Measurements from ENCODE around the gene UTP11.
A peak's percentile ranks its signal among the peaks of the same experiment; 100 is the strongest.

UTP11 gene

DNA sequence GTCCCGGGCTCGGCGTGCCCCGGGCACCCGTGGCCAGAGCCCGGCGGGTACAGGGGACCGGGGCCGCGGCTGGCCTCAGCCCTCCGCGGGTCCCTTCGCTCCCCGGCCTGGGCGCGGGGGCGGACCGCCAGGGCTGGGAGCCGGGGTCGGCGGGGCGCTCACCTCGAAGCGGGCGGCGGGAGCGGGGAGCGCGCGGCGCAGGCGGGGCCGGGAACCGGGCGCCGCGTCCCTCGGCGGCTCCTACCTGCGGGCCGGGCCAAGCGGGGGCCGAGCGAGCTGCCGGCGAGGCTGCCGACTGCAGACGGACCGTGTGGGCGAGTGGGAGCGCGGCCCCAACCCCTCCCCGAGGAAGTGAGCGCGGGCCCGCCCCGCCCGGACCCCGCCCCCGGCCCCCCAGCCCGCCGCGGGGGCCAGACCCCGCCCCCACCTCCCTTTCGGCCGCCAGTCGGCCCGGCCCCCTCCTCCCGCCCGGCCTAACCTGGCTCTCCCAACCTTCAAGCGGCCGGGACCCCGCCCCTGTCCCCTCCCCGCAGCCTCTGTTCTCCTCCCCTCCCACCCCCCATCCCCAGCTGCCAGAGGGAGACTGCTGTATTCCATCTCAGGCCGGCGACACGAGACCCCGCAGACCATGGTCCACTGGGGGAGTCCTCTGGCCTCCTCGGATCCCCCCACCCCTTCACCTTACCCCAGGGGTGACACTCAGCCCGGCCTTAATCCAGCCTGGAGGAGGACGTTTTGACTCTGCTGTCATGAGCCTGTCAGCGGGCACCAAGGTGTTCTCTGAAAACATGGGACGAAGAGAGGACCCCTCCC lies 7.1 kb upstream of the UTP11 start, which contains the start of gene FHL3:
Gene FHL3, minus strand, starts transcription at position 320 of the 813 bp plus-strand sequence. CDS start 6,102 bp downstream, outside the sequence.
- TF ChIP-seq, protein P1, sequence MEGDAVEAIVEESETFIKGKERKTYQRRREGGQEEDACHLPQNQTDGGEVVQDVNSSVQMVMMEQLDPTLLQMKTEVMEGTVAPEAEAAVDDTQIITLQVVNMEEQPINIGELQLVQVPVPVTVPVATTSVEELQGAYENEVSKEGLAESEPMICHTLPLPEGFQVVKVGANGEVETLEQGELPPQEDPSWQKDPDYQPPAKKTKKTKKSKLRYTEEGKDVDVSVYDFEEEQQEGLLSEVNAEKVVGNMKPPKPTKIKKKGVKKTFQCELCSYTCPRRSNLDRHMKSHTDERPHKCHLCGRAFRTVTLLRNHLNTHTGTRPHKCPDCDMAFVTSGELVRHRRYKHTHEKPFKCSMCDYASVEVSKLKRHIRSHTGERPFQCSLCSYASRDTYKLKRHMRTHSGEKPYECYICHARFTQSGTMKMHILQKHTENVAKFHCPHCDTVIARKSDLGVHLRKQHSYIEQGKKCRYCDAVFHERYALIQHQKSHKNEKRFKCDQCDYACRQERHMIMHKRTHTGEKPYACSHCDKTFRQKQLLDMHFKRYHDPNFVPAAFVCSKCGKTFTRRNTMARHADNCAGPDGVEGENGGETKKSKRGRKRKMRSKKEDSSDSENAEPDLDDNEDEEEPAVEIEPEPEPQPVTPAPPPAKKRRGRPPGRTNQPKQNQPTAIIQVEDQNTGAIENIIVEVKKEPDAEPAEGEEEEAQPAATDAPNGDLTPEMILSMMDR (IDR thresholded peaks at IDR 0.05; ENCODE audit: extremely low read depth, missing control alignments) = no peak
- peak; percentile 91 for DNase-seq (ENCODE audit: low spot score)

DNA sequence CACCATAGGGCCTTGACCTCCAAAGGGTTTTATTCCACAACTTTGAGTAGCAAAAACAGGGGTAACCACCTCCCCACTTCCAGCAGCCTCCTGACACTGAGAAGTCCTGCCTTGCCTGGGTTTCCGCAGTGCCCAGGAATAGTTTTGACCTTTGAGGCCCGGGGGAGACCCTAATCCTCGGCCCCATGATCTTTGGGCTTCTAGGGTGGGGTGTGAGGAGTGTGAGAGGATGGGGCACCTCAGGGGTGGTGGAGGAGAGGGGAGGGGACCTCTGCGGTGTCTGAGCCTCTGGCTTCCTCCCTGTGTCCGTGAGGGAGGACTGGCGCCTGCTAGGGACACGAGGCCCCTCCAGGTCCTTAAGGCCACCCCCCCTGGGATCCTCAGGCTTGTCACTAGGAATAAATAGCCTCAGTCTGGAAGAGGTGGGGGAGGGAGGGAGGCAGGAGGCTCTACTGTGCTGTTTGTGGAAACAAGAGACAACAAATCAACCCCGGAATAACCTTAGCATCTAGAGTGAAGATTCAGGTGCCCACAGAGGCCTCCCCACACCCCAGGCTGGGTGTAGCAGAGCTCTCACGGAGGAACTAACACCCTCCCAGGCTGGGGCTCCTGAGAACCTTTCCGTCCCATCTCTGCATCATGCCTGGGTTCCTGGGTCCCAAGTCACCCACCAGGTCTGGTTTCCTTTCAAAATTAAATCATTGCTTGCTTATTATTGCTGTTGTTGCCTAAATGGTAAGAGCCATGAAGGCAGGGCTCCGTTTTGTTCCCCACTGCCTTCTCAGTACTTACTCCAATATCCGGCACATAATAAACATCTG lies 6.3 kb upstream of the UTP11 start:
- TF ChIP-seq, protein P1 (IDR thresholded peaks at IDR 0.05; ENCODE audit: extremely low read depth, missing control alignments) = no peak
- no peak for DNase-seq (ENCODE audit: low spot score)

DNA sequence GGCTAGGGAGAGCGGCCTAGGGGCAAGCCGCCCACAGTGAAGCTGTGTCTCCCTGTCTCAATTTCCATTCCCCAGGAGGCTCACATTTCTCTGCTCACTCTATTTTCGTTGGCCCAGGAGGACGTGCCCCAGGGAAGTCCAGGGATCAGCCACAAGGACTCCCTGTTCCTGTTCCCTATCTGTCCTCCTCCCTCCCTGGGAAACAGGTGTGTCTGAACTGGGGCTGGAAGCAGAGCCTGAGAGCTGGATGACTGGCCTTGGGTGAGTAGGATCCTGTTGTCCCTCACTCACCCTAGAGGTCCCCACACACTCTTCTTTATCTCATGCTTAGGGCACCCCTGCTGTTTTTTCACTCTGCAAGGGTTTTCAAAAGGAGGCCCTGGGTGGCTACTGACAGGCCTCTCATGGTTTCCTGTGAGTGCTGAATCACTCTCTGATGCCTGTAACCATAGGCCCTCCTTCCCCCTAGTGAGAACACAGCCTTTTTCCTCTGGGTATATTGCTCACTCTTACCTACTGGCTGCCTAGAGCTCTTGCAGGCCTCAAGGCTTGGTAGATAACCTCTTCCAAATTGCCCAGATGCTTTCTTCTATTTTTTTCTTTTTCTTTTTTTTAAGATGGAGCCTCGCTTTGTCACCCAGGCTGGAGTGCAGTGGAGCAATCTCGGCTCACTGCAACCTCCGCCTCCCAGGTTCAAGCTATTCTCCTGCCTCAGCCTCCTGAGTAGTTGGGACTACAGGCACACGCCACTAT lies 3.3 kb upstream of the UTP11 start:
- no peak for DNase-seq (ENCODE audit: low spot score)
- TF ChIP-seq, protein P1 (IDR thresholded peaks at IDR 0.05; ENCODE audit: extremely low read depth, missing control alignments) = no peak

DNA sequence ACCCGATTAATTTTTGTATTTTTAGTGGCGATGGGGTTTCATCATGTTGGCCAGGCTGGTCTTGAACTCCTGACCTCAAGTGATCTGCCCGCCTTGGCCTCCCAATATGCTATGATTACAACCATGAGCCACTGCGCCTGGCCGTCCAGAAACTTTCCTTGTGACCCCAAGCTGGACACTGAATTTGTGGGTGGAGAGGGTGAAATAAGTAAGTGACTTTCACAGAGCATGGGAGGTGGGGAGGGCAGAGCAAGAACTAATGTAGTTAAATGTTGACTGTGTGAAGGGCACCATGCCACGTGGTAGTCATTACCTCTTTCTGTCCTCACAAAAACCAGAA lies 2.7 kb upstream of the UTP11 start:
- DNase-seq (ENCODE audit: low spot score) = no peak
- TF ChIP-seq, protein P1 (IDR thresholded peaks at IDR 0.05; ENCODE audit: extremely low read depth, missing control alignments) = no peak

DNA sequence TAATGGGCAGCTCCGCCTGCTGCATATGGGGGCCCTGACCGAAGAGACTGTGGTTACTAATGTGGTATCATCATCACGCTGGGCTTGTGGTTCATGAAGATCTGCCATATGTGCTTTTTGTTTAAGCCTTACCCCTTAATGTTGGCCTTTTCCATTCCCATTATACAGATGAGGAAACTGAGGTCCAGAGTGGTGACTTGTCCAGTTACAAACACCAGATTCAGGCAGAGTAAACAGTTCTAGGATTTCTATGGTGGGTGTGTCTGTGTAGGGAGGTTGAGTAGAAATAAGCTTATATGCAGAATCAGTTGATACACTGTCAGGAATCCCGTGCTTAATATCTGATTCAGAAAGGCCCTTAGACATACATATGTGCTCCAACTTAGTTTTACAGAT lies 691 bp downstream of the UTP11 start:
- no peak for DNase-seq (ENCODE audit: low spot score)

DNA sequence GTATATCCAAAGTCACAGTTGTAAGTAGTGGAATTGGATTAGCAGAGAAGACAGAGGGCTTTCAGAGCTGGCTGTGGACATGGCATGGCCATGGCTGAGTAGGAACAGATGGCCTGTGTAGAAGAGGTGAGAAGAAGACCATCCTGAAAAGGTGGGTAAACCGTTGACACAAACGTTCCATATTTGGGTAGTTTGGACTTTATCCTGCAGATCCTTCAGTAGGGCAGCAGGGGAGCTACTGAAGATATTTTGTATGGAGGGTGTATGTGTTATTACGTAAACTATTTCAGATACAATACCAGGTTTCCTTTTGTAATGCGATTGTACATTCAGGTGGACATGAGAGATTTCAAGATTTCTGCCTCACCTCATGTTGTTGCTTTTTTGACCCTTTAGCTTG lies 1.6 kb downstream of the UTP11 start:
- TF ChIP-seq, protein P1 (IDR thresholded peaks at IDR 0.05; ENCODE audit: extremely low read depth, missing control alignments) = no peak
- DNase-seq (ENCODE audit: low spot score) = no peak

More for the DNA sequence above, 691 bp downstream of the UTP11 start:
- TF ChIP-seq, protein P1 (IDR thresholded peaks at IDR 0.05; ENCODE audit: extremely low read depth, missing control alignments) = no peak
